Measurements from ENCODE around the gene AMPD3.

Gene AMPD3

GRCh38 chr11:10454878-10455631 is at the start of gene AMPD3:
Gene AMPD3 (plus strand): TSS chr11:10455264. CDS start chr11:10461520, 6,256 bp downstream.
- H3K4me3 ChIP-seq (ENCODE audit: low read depth, low read length) = peak within 1 kb of the TSS; percentile 75
- TF ChIP-seq CTCF (IDR thresholded peaks at IDR 0.05; ENCODE audit: low read depth, low read length) = no peak

- no peak overlapping the region for H3K4me3 ChIP-seq (ENCODE audit: low read depth, low read length)
- TF ChIP-seq CTCF (IDR thresholded peaks at IDR 0.05; ENCODE audit: low read depth, low read length) = peak; percentile 54
Measured at GRCh38 chr11:10405865-10406592, 49.0 kb upstream of the AMPD3 start.

GRCh38 chr11:10407055-10407454 is 48.0 kb upstream of the AMPD3 start:
- no peak overlapping the region for H3K4me3 ChIP-seq (ENCODE audit: low read depth, low read length)
- no peak for TF ChIP-seq CTCF (IDR thresholded peaks at IDR 0.05; ENCODE audit: low read depth, low read length)

GRCh38 chr11:10407749-10408685 is 47.0 kb upstream of the AMPD3 start:
- no peak for TF ChIP-seq CTCF (IDR thresholded peaks at IDR 0.05; ENCODE audit: low read depth, low read length)
- H3K4me3 ChIP-seq (ENCODE audit: low read depth, low read length) = no peak overlapping the region

- H3K4me3 ChIP-seq (ENCODE audit: low read depth, low read length) = no peak overlapping the region
- no peak for TF ChIP-seq CTCF (IDR thresholded peaks at IDR 0.05; ENCODE audit: low read depth, low read length)
Measured at GRCh38 chr11:10409207-10409661, 45.8 kb upstream of the AMPD3 start.

- no peak for TF ChIP-seq CTCF (IDR thresholded peaks at IDR 0.05; ENCODE audit: low read depth, low read length)
- H3K4me3 ChIP-seq (ENCODE audit: low read depth, low read length) = no peak overlapping the region
Measured at GRCh38 chr11:10410106-10410843, 44.8 kb upstream of the AMPD3 start.

All from WI38 (cell line).